Mucosa of gallbladder (tissue), 1 donor: ENCODE data around the gene EIF3K. TPM values are rescaled to one million over a fixed set of nuclear protein-coding genes. Genes with fewer than 3 reads are reported as not detected.

ENCODE experiments used
- DNase-seq: peaks from one replicate; pipeline ENCODE4 v3.0.0-alpha.2; 2020; ENCODE audit warnings: low spot score
- total RNA-seq: library from RNA; stranded (reverse); gene quantifications from one replicate; pipeline ENCODE4 v1.2.1, GENCODE V29; 2021
- donor health status: DM: no; HTN: no; CAD: no.

EIF3K gene
- total RNA-seq, 1 donor from 2014 or later, result 233 TPM

- DNase-seq, result peak; percentile 55
These were observed 65.3 kb downstream of the EIF3K start for GRCh38 chr19:38684078-38684861.

- no peak for DNase-seq
These were observed 66.1 kb downstream of the EIF3K start for GRCh38 chr19:38684862-38685665.

GRCh38 chr19:38685666-38686529 lies 66.9 kb downstream of the EIF3K start:
- DNase-seq, result no peak

GRCh38 chr19:38686530-38686888 lies 67.5 kb downstream of the EIF3K start:
- no peak for DNase-seq

Other genes with a start within 250 kb of the EIF3K start
- gene PSMD8, start 244.6 kb upstream of the EIF3K start, total RNA-seq, result 112 TPM
- 1.8 TPM for gene GGN, start 231.2 kb upstream of the EIF3K start, total RNA-seq
- gene SPRED3, start 230.5 kb upstream of the EIF3K start, total RNA-seq, result 3.4 TPM
- 35.2 TPM for gene FAM98C, start 216.1 kb upstream of the EIF3K start, total RNA-seq
- gene RASGRP4, start 193.0 kb upstream of the EIF3K start, total RNA-seq, result 3.5 TPM
- 4.9 TPM for gene RYR1, start 185.5 kb upstream of the EIF3K start, total RNA-seq
- 8.2 TPM for gene MAP4K1, start 1.2 kb upstream of the EIF3K start, total RNA-seq
- 628 TPM for gene ACTN4, start 28.5 kb downstream of the EIF3K start, total RNA-seq
- gene CAPN12, start 125.3 kb downstream of the EIF3K start, total RNA-seq, result 206 TPM
- gene LGALS7, start 154.3 kb downstream of the EIF3K start, total RNA-seq, result not detected
- gene LGALS7B, start 170.0 kb downstream of the EIF3K start, total RNA-seq, result 3.1 TPM
- 1,935 TPM for gene LGALS4, start 193.8 kb downstream of the EIF3K start, total RNA-seq
- gene ECH1, start 212.6 kb downstream of the EIF3K start, total RNA-seq, result 205 TPM
- 284 TPM for gene HNRNPL, start 230.8 kb downstream of the EIF3K start, total RNA-seq